Measurements from ENCODE around the gene MARK3.

The MARK3 gene

DNA sequence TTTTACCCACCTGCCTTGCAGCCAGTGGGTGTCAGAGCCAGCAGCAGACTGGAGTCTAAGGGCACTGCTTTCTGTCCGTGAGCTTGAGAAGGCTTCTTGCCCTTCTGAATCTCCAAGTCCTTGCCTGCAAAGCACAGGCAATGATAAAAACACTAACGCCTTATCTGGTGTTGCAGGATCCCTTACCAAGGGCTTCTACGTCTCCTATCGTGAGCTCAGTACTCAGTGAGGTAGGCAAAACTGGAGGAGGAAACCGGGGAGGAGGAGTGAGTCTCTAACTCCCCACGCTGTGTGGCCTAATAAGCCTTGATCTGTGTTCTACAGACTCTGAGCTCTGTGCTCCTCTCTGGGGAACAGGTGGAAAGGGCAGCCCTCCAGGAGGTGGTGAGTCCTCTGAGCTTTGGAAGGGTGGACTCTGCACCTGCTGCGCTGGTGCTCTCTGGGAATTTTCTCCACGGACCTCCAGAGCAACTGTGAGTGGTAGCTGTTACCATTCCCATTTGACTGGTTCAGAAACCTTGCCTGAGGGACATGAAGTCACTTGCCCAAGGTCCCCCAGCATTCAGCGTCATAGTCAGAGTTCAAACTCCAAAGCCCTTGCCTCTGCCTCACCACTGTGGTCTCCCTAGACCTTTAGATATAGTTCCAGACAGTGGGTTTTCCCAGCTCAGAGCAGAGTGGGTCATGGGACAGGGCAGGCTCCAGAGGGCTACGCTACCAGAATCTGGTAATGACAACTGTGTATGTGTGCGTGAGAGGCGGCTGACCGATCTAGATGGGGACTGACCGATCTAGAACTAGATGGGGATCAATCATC is 7.0 kb upstream of the MARK3 start:
- no peak for DNase-seq (ENCODE audit: low read depth)
- H3K4me3 ChIP-seq (ENCODE audit: low read depth, low read length): no peak overlapping the region
- TF ChIP-seq CTCF (conservative IDR thresholded peaks at IDR 0.05; ENCODE audit: low read depth, low read length): no peak

DNA sequence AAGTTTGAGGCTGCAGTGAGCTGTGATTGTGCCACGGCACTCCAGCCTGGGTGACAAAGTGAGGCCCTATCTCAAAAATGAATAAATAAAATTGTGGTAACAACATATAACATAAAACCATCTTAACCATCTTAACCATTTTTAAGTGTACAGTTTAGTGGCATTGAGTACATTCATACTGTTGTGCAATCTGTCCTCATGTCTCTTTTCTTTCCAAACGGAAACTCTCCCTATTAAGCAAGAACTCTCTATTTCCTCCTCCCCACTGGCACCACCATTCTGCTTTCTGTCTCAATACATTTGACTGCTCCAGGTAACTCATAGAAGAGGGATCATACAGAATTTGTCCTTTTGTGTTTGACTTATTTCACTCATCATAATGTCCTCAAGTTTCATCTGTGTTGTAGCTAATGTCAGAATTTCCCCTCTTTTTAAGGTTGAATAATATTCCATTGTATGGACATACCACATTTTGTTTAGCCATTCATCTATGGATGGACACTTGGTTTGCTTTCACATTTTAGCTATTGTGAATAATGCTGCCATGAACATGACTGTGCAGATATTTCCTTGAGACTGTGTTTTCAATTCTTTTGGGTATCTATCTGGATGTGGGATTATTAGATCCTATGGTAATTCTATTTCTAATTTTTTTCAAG is 4.4 kb upstream of the MARK3 start:
- TF ChIP-seq CTCF (conservative IDR thresholded peaks at IDR 0.05; ENCODE audit: low read depth, low read length): no peak
- no peak overlapping the region for H3K4me3 ChIP-seq (ENCODE audit: low read depth, low read length)
- DNase-seq (ENCODE audit: low read depth): no peak

DNA sequence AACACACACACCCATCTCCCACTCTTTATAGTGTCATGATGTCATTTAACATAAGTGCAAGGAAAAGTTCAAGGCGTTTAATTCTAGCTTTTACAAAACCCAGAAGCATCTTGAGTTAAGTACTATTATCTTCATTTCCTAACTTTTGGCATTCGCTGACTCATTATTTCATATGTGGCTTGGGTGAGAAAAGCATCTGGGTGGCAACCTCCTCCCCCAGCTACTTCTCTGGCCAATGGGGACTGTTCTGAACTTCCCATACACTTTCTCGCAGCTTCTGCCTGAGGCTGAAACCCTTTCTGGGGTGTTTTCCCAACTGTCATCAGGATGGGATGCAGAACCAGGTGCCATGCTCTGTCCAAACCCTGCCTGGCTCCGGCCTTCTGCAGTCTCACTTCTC is 2.8 kb upstream of the MARK3 start:
- TF ChIP-seq CTCF (conservative IDR thresholded peaks at IDR 0.05; ENCODE audit: low read depth, low read length): no peak

GRCh38 chr14:103384450-103385151 is 614 bp upstream of the MARK3 start:
- DNase-seq (ENCODE audit: low read depth): no peak
- peak overlapping the region; percentile 75 for H3K4me3 ChIP-seq (ENCODE audit: low read depth, low read length)
- no peak for TF ChIP-seq CTCF (conservative IDR thresholded peaks at IDR 0.05; ENCODE audit: low read depth, low read length)

More for the DNA sequence above, 2.8 kb upstream of the MARK3 start:
- peak; percentile 79 for DNase-seq (ENCODE audit: low read depth)
- no peak overlapping the region for H3K4me3 ChIP-seq (ENCODE audit: low read depth, low read length)

DNA sequence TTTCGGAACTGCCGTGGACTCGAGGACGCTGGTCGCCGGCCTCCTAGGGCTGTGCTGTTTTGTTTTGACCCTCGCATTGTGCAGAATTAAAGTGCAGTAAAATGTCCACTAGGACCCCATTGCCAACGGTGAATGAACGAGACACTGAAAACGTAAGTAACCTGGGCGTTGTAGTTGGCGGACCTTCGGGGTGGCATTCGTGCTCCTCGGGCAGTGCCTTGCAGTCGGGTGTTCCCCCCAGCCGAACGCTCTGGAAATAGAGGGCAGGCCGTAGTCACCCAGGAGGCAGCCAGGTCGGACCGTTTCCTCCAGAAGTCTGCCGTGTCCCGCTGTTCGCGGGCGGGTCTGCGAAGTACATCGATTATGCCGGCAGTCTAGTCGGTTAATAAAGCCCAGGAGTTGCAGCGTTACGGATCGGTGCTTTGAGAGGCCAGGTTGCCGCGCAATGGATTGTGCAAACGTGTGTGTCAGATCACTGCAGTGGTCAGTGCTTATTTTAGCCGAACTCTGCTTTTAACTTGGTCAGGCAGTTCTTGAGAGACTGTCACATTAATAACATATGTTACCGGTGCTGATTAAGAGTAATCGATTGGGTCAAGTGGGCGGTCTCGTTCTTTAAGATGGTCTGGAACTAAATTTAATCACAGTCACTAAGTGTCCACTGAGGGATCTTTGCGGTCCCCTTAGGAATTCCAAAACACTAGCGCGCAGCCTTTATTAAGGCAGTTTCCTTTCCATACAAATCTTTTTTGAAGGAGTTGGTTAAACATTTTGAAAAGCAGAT is 906 bp downstream of the MARK3 start:
- DNase-seq (ENCODE audit: low read depth): peak; percentile 47
- no peak for TF ChIP-seq CTCF (conservative IDR thresholded peaks at IDR 0.05; ENCODE audit: low read depth, low read length)
- peak overlapping the region; percentile 75 for H3K4me3 ChIP-seq (ENCODE audit: low read depth, low read length)

DNA sequence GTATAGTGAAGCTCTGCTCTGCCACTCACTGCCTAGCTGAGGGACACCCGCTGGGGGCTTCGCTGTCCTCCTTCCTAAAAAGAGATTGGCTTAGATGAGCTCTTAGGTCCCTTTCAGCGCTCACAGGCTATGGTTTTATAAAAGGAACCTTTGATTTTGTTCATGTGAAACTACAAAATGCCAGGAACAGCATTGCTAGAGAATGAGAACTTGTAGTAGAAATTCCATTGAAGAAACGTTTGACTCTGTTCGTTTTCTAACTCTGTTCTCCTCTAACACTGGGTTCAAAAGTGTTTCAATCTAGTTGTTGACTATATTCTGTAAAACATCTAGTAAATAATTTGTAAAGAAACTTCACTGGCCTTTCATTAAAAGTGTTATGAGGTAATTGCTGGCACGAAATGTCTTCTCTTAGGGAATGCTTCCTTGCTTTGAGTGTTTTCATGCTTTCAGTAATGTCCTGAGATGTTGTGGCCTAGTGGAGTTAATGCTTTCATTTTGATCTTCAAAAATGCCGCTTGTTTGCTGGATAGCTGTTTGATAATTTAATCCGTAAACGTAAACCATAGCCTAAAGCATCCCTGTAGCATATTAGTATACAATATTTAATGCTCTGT is 1.6 kb downstream of the MARK3 start:
- DNase-seq (ENCODE audit: low read depth): no peak
- no peak for TF ChIP-seq CTCF (conservative IDR thresholded peaks at IDR 0.05; ENCODE audit: low read depth, low read length)
- H3K4me3 ChIP-seq (ENCODE audit: low read depth, low read length): peak overlapping the region; percentile 75

All from choroid plexus epithelial cell (primary cell).